H1 (cell line): ENCODE results near the gene ADARB2. TPM values are rescaled to one million over a fixed set of nuclear protein-coding genes. Genes with fewer than 3 reads are reported as not detected.
"Not testable (repeated sequence)": the region's sequence is repeated elsewhere in the genome, so short reads cannot be mapped to it uniquely, and the experiment has no call there.

Experiments
- CTCF ChIA-PET: fragments of 300-600 bp; sonication (Branson Sonifier 250); formaldehyde crosslinking; loops from one replicate; lab custom pipeline; 2021; ENCODE audit not compliant: partially characterized antibody; lab: Charles Lee
- POLR2A ChIA-PET: fragments of 300-600 bp; sonication (Branson Sonifier 250); formaldehyde crosslinking; loops from one replicate; lab custom pipeline; 2021; ENCODE audit warnings: inconsistent platforms; ENCODE audit not compliant: partially characterized antibody; lab: Charles Lee
- DNase-seq, 2 experiments: peaks; one replicate each; pipeline versions ENCODE4 v3.0.0 to v3.0.0-alpha.2; 2010 to 2022; ENCODE audit warnings: low spot score in 2 of 2, low read depth in 1 of 2, mixed read lengths in 1 of 2
- FAIRE-seq: peaks from 2 replicates; lab custom pipeline; 2011; peaks lifted over from hg19 to GRCh38; lab: Jason Lieb, UNC
- H2AFZ ChIP-seq: 2 replicates; pipeline ENCODE4 v1.8.1; 2012; ENCODE audit warnings: low read length, inconsistent platforms
- H2AK5ac ChIP-seq: 2 replicates; pipeline ENCODE4 v1.6.1; 2013; ENCODE audit warnings: low read depth, low read length
- H2BK120ac ChIP-seq: replicated peaks from 2 replicates; pipeline ENCODE3; 2013; ENCODE audit warnings: low read depth, low read length, inconsistent platforms
- H2BK12ac ChIP-seq: 2 replicates; pipeline ENCODE4 v1.6.1; 2013; ENCODE audit warnings: low read depth, low read length
- H2BK15ac ChIP-seq: 2 replicates; pipeline ENCODE4 v1.6.1; 2013; ENCODE audit warnings: low read length
- H2BK20ac ChIP-seq: 2 replicates; pipeline ENCODE4 v1.6.1; 2013; ENCODE audit warnings: low read length
- H2BK5ac ChIP-seq: 2 replicates; pipeline ENCODE4 v1.6.1; 2013; ENCODE audit warnings: low read depth, low read length
- H3K14ac ChIP-seq: 2 replicates; pipeline ENCODE4 v1.6.1; 2013; ENCODE audit warnings: inconsistent platforms; ENCODE audit not compliant: insufficient read length
- H3K18ac ChIP-seq: 2 replicates; pipeline ENCODE4 v1.6.1; 2013; ENCODE audit warnings: low read length; ENCODE audit errors: extremely low read depth
- H3K23ac ChIP-seq: 2 replicates; pipeline ENCODE4 v1.6.1; 2013; ENCODE audit warnings: inconsistent platforms; ENCODE audit not compliant: insufficient read length
- H3K23me2 ChIP-seq: 2 replicates; pipeline ENCODE4 v1.6.1; 2013; ENCODE audit warnings: low read depth, low read length
- H3K27ac ChIP-seq: 2 replicates; pipeline ENCODE4 v1.6.1; 2011; ENCODE audit warnings: low read depth, low read length, inconsistent platforms
- H3K27me3 ChIP-seq, 4 experiments: replicated peaks in 1 of 4; 1 replicate in 1 of 4; 2 replicates in 3 of 4; pipeline versions ENCODE4 v1.6.1 to v1.8.1; 2011 to 2013; ENCODE audit warnings: low read length in 3 of 4, mild to moderate bottlenecking in 3 of 4, inconsistent platforms in 2 of 4, mixed read lengths in 2 of 4, moderate library complexity in 1 of 4; ENCODE audit not compliant: control insufficient read depth in 3 of 4, insufficient read depth in 3 of 4; ENCODE audit errors: extremely low read depth in 1 of 4
- H3K36me3 ChIP-seq, 4 experiments: 2 replicates each; pipeline versions ENCODE4 v1.6.1 to v1.8.1; 2011 to 2013; ENCODE audit warnings: mild to moderate bottlenecking in 4 of 4, low read length in 3 of 4, moderate library complexity in 2 of 4, control low read depth in 1 of 4, inconsistent platforms in 1 of 4; ENCODE audit not compliant: insufficient read depth in 4 of 4, control insufficient read depth in 2 of 4
- H3K4ac ChIP-seq: replicated peaks from 2 replicates; pipeline ENCODE3; 2013; ENCODE audit warnings: low read length, low read depth, mixed read lengths, inconsistent platforms; ENCODE audit not compliant: insufficient read length
- H3K4me1 ChIP-seq, 4 experiments: replicated peaks in 1 of 4; 1 replicate in 1 of 4; 2 replicates in 3 of 4; pipeline versions ENCODE4 v1.6.1 to v1.8.1; 2011 to 2013; ENCODE audit warnings: low read length in 3 of 4, inconsistent platforms in 2 of 4, mixed read lengths in 1 of 4; ENCODE audit not compliant: insufficient read depth in 4 of 4, control insufficient read depth in 3 of 4
- H3K4me2 ChIP-seq, 2 experiments: 2 replicates each; pipeline versions ENCODE4 v1.6.1 to v1.8.1; 2011 to 2013; ENCODE audit warnings: low read depth in 2 of 2, low read length in 2 of 2, control low read depth in 1 of 2, inconsistent platforms in 1 of 2, mild to moderate bottlenecking in 1 of 2; ENCODE audit not compliant: insufficient read depth in 1 of 2
- H3K4me3 ChIP-seq, 4 experiments: fragments of 200-600, 300-600 bp in 1 of 4; sonication (generic), shearing (Covaris generic), sonication (Bioruptor Twin) in 1 of 4; 2 replicates each; pipeline versions ENCODE4 v1.5.1 to v1.8.1; 2011 to 2016; ENCODE audit warnings: low read length in 4 of 4, low read depth in 3 of 4, control low read depth in 2 of 4, inconsistent platforms in 2 of 4, mild to moderate bottlenecking in 2 of 4, mixed read lengths in 1 of 4, moderate library complexity in 1 of 4; ENCODE audit not compliant: insufficient read depth in 2 of 4; ENCODE audit errors: extremely low read depth in 1 of 4
- H3K56ac ChIP-seq: replicated peaks from 2 replicates; pipeline ENCODE3; 2013; ENCODE audit warnings: low read depth, mild to moderate bottlenecking, mixed read lengths, low read length, inconsistent platforms; ENCODE audit not compliant: insufficient read length
- H3K79me1 ChIP-seq: 2 replicates; pipeline ENCODE4 v1.6.1; 2013; ENCODE audit warnings: low read depth, low read length, control low read depth
- H3K79me2 ChIP-seq, 2 experiments: 2 replicates each; pipeline versions ENCODE4 v1.6.1 to v1.8.1; 2012 to 2013; ENCODE audit warnings: low read length in 2 of 2, mild to moderate bottlenecking in 2 of 2, inconsistent platforms in 1 of 2; ENCODE audit not compliant: insufficient read depth in 2 of 2, control insufficient read depth in 1 of 2
- H3K9ac ChIP-seq, 4 experiments: replicated peaks in 1 of 4; 1 replicate in 1 of 4; 2 replicates in 3 of 4; pipeline versions ENCODE4 v1.6.1 to v1.8.1; 2011 to 2013; ENCODE audit warnings: low read depth in 3 of 4, low read length in 3 of 4, control low read depth in 2 of 4, mild to moderate bottlenecking in 2 of 4, moderate library complexity in 2 of 4, inconsistent platforms in 1 of 4; ENCODE audit errors: extremely low read depth in 1 of 4
- H3K9me3 ChIP-seq, 2 experiments: 2 replicates each; pipeline versions ENCODE4 v1.6.1 to v1.8.1; 2012 to 2013; ENCODE audit warnings: mild to moderate bottlenecking in 2 of 2, moderate library complexity in 2 of 2, control low read depth in 1 of 2, inconsistent platforms in 1 of 2, low read depth in 1 of 2, low read length in 1 of 2, mixed read lengths in 1 of 2; ENCODE audit not compliant: insufficient read depth in 2 of 2
- H4K20me1 ChIP-seq, 2 experiments: replicated peaks in 1 of 2; 2 replicates each; pipeline versions ENCODE3 to v1.8.1; 2011 to 2013; ENCODE audit warnings: inconsistent platforms in 2 of 2, low read length in 2 of 2, mild to moderate bottlenecking in 1 of 2; ENCODE audit not compliant: insufficient read depth in 2 of 2, control insufficient read depth in 1 of 2
- H4K5ac ChIP-seq: 2 replicates; pipeline ENCODE4 v1.6.1; 2013; ENCODE audit warnings: low read length, low read depth, mixed read lengths, inconsistent platforms; ENCODE audit not compliant: insufficient read length
- H4K8ac ChIP-seq: 2 replicates; pipeline ENCODE4 v1.8.0; 2013; ENCODE audit warnings: mild to moderate bottlenecking, moderate library complexity, low read length, inconsistent platforms; ENCODE audit not compliant: insufficient read depth; ENCODE audit errors: extremely low read depth
- H4K91ac ChIP-seq: replicated peaks from 2 replicates; pipeline ENCODE3; 2013; ENCODE audit warnings: low read length, mixed read lengths, inconsistent platforms; ENCODE audit not compliant: insufficient read length
- WGBS, 2 experiments: shearing (Covaris generic) in 1 of 2; methylation state at CpG; one replicate each; pipeline versions ENCODE4 v1.1.6 to v1.1.7; 2013 to 2015; ENCODE audit warnings: low lambda C conversion rate in 2 of 2, mixed read lengths in 2 of 2, inconsistent platforms in 1 of 2, low coverage in 1 of 2, missing lambda C conversion rate in 1 of 2; ENCODE audit not compliant: insufficient replicate concordance in 2 of 2, insufficient coverage in 1 of 2, insufficient read length in 1 of 2; ENCODE audit errors: extremely low coverage in 1 of 2, missing lambda C conversion rate in 1 of 2; 5-methylcytosine and 5-hydroxymethylcytosine counted together
- polyA plus RNA-seq, 7 experiments: library from polyadenylated mRNA; depleted of rRNA in 3 of 7; stranded (reverse) in 5 of 7; unstranded in 2 of 7; fragments of >200 nt in 5 of 7; fragments of 200-250 nt in 2 of 7; gene quantifications; 1 replicate in 5 of 7; 2 replicates in 1 of 7; 4 replicates in 1 of 7; pipeline versions ENCODE4 v1.2.1 to v1.2.3, GENCODE V29; 2011 to 2013; ENCODE audit warnings: missing spikeins in 2 of 7, mixed read lengths in 2 of 7
- total RNA-seq: library from RNA; stranded (reverse); fragmentation: NEBNext Ultra II Directional; extraction: Animal tissue kit (Norgen Biotek cat#: 25700); gene quantifications from 2 replicates; pipeline ENCODE4 v1.2.1, GENCODE V29; 2021

The ADARB2 gene
- total and polyA plus RNA-seq, 2 of the 8 experiments (the other 6 are each of a cell fraction or from before 2014, with no cell fraction given), result 2.2 to 2.8 TPM

- H3K9me3 ChIP-seq, H4K20me1 ChIP-seq, H4K91ac ChIP-seq, H2BK5ac ChIP-seq, H3K4me1 ChIP-seq, H3K79me2 ChIP-seq, H3K27ac ChIP-seq, H2AK5ac ChIP-seq, H2BK20ac ChIP-seq, H3K18ac ChIP-seq, H3K56ac ChIP-seq, FAIRE-seq, CTCF ChIA-PET, H3K23ac ChIP-seq, H3K4me2 ChIP-seq, H2AFZ ChIP-seq, H3K27me3 ChIP-seq, H3K4ac ChIP-seq, H2BK15ac ChIP-seq, H4K5ac ChIP-seq, H3K9ac ChIP-seq, H4K8ac ChIP-seq, H2BK120ac ChIP-seq, H3K36me3 ChIP-seq, H3K4me3 ChIP-seq, DNase-seq, H3K79me1 ChIP-seq, H3K14ac ChIP-seq, H3K23me2 ChIP-seq: not testable (repeated sequence)
- POLR2A ChIA-PET, result interaction anchor here (0.7 kb wide), 1 partner anchor 65 kb away, joined by 4 read pairs; no protein-coding TSS in a partner anchor
- WGBS, 2 experiments, result 81% methylated on average over 13 of the region's 13 CpGs; no CpG with 5 or more reads in 1 of the 2 experiments
- 0 out of 2 replicates have a peak overlapping the region, but pooled peaks have one; percentile 50 for H2BK12ac ChIP-seq
Observed at GRCh38 chr10:1248262-1248630, 489.1 kb downstream of the ADARB2 start.
